ENCODE results near the gene TECPR2.
"Not testable (repeated sequence)": the region's sequence is repeated elsewhere in the genome, so short reads cannot be mapped to it uniquely, and the experiment has no call there.

TECPR2 gene

GRCh38 chr14:102550927-102551401 is 188.2 kb downstream of the TECPR2 start:
- H3K4me3 ChIP-seq (ENCODE audit: low read depth, low read length); H3K79me2 ChIP-seq (ENCODE audit: control insufficient read depth, insufficient read depth, low read length, unreplicated experiment); H3K27ac ChIP-seq (ENCODE audit: low read depth, low read length); H2AFZ ChIP-seq (ENCODE audit: low read length, unreplicated experiment); H3K36me3 ChIP-seq (ENCODE audit: insufficient read depth, low read length); H3K27me3 ChIP-seq (ENCODE audit: insufficient read depth, low read length): not testable (repeated sequence)
- peaks cover 22% of the 10 kb centered on the region for H3K4me1 ChIP-seq (ENCODE audit: control insufficient read depth, insufficient read depth, low read length, unreplicated experiment)
